ENCODE results near the gene EIF4G2.
"Not testable (repeated sequence)": the region's sequence is repeated elsewhere in the genome, so short reads cannot be mapped to it uniquely, and the experiment has no call there.

Gene EIF4G2

DNA sequence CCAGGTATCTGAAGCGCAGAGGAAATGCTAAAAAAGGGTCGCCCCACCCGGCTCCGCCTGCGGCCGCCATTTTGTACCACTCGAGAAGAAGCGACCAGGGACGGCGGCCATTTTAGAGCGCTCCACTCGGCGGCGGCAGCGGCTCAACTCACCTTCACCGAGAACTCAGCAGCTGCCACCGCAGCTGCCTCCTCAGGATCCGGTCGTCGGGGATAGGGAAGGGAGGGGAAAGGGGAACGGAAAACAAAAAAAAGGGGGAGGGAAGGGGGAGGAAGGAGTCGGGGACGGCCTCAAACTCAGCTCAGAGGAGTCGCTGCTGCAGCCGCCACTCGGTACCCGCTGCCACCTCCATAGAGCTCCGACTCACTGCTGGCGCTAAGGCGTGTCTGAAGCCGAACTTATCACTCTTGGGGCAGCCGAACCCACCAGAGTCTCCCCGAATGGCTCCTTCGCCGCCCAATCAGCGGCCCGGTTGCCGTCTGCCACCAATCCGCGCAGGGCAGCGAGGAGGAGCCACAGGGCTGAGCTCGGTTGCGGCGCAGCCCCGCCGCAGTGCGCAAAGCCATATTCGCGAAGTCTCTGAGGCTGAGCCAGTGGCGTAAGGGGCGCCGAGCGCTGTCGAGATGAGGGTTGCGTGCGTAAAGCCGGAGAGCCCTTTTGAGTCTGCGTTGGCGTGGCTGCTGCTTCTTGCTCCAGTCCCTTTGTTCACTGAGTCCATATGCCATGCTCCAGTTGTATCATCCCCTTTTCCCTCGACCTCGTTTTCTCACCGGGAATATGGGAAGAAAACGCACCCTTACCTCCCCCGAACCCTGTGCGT lies at the start of gene EIF4G2:
EIF4G2 (minus strand) TSS at position 374 of the 820 bp plus-strand sequence.
- peak; percentile 98 for DNase-seq (ENCODE audit: low read depth)

DNA sequence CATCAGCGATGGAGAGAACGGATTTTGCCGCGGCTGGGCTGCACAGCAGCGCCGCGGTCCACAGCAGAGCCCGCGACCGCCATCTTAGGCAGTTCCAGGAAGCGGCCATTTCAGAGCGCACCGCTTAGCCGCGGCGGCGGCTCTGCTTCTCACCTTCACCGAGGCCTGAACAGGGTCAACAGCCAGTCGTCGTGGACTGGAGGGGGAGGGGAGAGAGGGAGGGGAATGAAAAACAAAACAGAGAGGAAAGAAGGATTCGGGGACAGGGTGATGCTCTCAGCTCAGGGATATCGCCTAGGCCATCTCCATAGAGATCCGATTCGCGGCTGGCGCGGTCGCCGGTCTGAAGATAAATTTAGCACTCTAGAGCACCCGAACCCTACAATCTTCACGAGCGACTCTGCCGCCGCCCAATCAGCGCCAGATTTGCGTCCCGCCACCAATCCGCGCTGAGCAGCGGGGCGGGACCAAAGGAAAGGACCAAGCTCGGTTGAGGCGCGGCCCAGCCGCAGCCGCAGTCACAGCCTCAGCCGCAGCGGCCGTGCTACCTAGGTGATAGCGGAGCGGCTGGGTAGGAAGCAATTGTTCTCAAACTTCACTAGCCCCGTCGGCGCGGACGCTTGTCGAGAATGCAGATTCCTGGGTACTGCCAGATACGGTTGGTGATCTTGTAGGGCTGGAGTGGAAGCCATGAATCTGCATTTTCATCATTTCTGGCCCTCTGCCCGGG lies 49.1 kb upstream of the EIF4G2 start, which contains the start of gene ZBED5:
ZBED5 (minus strand) TSS at position 345 of the 730 bp plus-strand sequence. CDS start 3,108 bp downstream, outside the sequence.
- peak; percentile 96 for DNase-seq (ENCODE audit: low read depth)

DNA sequence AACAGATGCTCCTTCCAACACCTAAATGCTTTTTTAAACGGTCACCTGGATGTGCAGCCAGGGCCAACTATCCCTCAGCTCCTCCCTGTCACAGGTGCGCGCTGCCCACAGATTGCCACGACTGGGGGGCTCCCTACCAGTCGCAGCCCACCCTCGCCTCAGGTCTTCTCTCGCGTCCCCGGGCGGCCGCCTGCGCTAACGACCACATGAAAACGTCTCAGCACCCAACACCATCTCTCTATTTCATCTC lies 48.7 kb upstream of the EIF4G2 start:
- DNase-seq (ENCODE audit: low read depth) = no peak

DNA sequence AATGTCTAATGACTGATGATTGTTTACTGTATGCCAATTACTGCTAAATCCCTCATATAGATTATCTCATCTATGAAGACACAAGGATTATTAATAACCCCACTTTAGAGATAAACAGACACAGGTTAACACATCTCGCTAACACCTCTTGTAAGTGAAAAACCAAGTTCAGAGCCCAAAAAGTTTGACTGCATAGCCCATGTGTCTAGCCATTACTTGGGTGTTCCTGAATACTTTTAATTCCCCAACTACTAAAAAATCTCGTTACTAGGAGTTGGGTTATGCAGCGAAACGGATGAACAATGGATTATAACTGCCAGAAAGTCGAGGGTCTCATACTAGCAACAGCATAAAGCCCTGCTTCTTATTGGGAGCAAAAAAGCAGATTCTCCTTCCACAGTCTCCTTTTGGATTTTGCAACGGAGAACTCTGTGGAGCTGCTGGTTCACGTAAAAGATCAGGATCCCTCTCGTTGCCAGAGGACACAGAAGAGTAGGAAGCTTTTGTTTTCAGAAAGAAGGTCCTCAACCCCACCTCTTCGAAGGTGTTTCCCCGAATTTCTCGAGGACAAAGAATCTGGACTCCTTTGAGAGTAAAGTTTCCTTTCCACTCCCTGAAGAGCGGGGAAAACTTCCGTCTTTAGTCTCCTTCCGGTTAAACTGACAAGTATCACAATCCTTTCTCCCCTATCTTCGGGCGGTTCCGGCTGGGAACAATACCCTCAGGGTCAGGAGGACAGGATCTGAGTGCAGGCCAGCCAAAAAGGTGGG lies 48.1 kb upstream of the EIF4G2 start:
- DNase-seq (ENCODE audit: low read depth) = no peak

DNA sequence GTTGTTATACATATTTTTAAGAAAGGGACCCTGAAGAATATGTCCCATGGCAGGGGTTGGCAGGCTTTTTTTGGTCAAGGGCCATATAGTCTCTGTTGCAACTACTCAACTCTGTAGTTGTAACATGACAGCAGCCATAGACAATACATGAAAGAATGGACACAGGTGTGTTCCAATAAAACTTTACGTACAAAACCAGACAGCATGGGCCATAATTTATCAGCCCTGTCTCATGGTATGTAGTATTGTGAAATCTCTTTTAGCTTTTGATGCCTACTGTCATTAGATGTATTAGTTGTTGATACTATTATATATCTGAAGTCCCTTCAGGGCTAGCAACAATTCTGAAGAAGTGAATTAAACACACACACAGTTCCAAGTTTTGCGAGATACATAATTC lies 46.6 kb upstream of the EIF4G2 start:
- DNase-seq (ENCODE audit: low read depth) = no peak

DNA sequence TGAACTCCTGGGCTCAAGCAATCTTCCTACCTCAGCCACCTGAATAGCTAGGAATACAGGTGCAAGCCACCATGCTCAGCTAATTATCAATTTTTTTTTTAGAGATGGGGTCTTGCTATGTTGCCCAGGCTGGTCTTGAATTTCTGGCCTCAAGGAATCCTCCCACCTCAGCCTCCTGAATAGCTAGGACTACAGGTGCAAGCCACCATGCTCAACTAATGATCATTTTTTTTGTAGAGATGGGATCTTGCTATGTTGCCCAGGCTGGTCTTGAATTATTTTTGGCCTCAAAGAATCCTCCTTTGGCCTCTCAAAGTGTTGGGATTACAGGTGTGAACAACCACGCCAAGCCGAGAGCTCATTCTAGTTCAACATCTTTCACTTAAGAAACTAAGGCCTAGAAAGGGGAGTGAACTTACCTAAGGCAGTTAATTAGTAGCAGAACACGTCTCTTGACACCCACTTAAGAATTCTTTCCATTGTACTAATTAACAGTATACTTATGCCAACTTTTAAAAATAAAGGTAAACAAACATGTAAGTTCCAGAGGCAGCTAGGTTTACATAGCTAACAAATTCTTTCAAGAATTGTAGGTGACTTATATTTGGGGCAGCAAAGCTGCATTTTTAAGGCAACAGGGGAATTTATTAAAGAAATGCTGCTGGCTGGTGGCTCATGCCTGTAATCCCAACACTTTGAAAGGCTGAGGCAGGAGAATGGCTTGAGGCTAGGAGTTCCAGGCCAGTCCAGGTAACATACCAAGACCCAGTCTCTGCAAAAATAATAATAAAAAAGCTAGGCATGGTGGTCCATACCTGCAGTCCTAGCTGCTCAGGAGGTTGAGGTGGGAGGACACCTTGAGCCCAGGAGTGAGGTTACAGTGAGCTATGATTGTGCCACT lies 39.5 kb upstream of the EIF4G2 start:
- DNase-seq (ENCODE audit: low read depth) = no peak

DNA sequence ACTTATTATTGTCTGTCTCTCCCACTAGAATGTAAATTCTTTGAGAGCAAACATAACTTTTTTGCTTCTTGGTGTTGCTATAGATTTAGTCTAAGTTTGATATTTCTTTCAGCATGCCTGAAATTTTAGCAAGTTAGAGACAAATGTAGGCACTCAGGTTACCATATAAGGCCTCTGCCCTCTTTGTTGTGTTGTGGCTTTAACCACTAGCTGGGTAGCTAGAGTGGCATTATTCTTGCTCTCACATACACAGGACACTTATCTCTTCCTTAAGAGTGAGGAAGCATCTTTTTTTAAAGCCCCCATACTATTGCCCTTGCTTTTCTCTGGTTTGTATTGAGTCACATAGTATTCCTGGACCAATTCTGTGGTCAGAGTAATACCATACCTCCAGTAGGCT lies 37.9 kb upstream of the EIF4G2 start:
- DNase-seq (ENCODE audit: low read depth) = no peak

DNA sequence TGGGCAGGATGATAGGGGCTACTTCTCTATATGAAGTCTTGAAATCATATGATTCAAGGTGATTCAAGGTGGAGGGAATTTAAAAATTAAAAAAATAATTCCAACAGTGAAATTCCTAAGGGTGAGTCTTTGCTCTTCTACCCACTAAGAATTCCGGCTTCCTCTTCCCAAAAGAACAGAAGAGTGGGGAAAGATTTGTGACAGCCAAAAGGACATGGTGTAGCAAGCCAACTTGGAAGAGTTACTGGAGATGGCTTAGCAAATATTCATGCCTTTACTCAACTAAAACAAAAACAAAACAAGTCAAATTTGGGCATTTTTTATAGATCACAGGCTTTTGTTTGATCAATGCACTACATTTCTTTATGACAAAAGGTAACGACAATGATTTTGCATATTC lies 36.9 kb upstream of the EIF4G2 start:
- DNase-seq (ENCODE audit: low read depth) = no peak

DNA sequence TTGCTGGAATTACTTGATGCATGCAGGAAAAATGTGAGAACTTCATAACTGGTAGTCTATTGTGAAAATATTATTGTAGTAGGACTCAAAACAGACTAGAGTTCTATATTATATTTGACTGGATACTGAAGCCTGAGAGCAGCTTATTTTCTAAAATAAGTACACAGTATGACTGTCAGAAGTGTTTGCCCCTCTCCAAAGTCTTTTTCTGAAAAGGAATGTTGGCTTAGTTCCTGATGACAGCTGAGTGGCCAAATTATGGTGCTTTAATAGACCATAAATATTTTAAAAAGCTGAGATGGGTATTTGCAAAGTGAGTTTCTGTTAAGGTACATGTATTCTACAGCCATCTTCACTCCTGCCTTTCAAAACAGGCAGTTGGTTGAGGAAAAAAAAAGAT lies 36.1 kb upstream of the EIF4G2 start:
- DNase-seq (ENCODE audit: low read depth) = no peak

DNA sequence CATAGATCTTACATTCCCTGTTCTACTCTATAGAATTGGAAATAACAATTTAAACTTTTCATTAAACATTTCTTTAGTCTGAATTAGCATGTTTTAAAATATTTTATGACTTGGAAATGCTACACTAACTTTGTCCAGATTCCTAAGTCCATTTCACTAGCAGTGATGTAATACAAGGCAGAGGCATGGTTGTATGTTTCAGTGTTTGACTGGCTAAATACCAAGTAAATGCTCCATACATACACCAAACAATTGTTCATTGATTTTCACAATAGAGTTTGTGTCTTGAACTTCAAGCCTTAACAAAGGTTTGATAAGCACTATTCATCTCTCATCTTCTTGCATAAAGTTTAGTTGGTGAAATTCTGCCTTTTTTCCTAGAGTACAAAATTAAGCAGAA lies 35.6 kb upstream of the EIF4G2 start:
- DNase-seq (ENCODE audit: low read depth) = no peak

DNA sequence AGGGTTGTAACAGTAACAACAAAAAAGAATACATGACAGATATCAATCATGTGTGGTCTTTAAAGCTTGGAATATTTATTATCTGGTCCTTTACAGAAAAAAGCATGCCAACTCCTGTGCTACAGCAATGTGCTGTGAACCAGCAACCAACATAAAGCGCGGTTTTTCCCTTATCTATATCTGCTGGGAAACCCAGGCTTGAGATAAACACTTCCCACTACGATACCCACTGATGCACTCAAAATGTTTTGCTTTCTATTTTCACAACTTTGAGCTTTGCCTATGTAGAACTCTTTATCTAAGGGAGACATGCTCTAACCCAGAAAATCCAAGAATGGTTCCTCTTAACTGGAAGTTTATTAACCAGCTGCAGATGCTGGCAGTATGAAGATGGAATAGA lies 30.2 kb upstream of the EIF4G2 start:
- DNase-seq (ENCODE audit: low read depth) = no peak

DNA sequence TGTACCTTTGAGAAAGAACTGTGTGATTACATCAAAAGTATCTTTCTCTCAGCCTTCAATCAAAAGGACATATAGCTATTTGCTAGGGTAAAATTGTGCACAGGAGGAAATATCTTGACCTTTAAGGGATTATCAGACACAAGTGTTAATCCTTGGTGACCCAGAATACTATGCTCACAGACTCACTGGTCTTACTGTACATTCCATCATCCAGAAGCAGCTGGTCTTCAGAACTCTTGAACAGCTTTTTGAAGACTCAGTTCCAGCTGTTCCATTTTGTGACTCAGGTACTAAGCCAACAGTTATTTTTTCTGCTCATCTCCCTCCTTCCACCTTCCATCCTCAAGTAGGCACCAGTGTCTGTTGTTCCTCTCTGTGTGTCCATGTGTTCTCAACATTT lies 29.4 kb upstream of the EIF4G2 start:
- no peak for DNase-seq (ENCODE audit: low read depth)

DNA sequence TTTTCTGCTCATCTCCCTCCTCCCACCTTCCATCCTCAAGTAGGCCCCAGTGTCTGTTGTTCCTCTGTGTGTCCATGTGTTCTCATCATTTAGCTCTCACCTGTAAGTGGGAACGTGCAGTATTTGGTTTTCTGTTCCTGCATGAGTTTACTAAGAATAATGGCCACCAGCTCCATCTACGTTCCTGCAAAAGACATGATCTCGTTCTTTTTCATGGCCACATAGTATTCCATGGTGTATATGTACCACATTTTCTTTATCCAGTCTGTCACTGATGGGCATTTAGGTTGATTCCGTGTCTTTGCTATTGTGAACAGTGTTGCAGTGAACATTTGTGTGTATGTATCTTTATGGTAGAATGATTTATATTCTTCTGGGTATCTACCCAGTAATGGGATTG lies 28.2 kb upstream of the EIF4G2 start:
- not testable (repeated sequence) for DNase-seq (ENCODE audit: low read depth)

DNA sequence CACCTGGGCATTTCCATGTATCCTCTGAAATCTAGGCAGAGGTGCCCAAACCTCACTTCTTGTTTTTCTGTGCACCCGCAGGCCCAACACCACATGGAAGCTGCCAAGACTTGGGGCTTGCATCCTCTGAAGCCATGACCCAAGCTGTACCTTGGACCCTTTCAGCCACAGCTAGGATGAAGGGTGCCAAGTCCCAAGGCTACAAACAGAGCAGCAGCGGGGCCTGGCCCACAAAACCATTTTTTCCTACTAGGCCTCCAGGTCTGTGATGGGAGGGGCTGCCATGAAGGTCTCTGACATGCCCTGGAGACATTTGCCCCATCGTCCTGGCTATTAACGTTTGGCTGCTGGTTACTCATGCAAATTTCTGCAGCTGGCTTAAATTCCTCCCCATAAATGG lies 20.4 kb upstream of the EIF4G2 start:
- no peak for DNase-seq (ENCODE audit: low read depth)

DNA sequence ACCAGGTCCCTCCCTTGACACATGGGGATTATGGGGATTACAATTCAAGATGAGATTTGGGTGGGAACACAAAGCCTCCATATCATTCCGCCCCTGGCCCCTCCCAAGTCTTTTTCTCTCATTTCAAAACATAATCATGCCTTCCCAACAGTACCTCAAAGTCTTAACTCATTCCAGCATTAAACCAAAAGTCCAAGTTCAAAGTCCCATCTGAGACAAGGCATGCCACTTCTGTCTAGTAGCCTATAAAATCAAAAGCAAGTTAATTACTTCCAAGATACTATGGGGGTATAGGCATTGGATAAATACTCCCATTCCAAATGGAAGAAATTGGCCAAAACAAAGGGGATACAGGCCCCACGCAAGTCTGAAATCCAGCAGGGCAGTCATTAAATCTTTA lies 19.7 kb upstream of the EIF4G2 start:
- no peak for DNase-seq (ENCODE audit: low read depth)

DNA sequence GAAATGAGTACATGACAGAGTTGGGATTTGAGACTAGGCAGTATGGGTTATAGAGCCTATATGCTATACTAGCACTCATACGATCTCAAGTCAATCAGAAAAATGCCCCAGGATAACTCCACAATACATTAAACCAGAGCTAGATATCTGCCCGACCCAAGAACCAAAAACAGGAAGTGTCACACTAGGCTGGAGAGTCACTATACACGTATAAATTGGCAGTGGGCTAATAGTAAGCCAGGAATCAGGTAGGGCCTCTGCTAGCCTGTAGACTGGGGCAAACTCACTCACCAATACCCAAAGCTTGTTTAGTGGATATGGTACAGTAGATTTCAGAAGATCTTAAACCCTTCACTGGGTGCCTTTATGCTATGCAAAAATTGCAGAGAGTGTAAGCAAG lies 16.2 kb upstream of the EIF4G2 start:
- no peak for DNase-seq (ENCODE audit: low read depth)

DNA sequence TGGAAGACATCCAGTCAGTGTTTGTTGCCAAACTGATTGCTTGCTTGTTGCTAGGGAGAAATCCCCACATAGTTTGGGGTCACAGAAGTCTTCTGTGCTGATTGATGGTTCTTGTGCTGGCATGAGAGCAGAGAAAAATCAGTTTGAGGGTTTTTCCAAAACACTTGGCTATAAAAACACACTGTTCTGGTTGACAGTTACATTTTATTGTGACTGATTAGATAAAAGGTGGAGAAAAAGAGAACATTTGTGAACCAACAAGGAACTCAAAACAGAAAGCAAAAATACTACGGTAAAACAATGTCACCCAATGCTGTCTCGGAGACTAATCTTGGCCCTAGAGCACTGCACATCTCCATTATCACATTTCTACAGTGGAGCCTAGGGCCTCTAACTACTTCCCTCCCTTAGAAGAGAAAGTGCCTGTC lies 14.4 kb upstream of the EIF4G2 start:
- no peak for DNase-seq (ENCODE audit: low read depth)

DNA sequence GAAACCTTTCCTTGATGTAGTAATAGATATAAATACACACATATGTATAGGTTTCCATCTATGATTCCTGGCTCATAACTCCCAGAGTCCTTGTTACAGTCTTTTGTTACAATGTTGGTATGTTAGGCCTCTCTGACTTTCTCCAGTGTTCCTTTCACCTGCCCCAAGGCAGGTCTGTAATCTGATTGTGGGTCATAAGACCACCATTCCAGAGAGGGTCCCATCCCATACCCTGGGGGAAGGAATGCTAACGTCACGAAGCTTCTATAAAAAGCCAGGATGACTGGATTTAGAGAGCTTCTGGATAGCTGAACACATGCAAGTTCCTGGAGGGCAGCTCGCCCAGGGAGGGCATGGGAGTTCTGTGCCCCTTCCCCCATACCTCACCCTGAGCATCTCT lies 13.8 kb upstream of the EIF4G2 start:
- not testable (repeated sequence) for DNase-seq (ENCODE audit: low read depth)

DNA sequence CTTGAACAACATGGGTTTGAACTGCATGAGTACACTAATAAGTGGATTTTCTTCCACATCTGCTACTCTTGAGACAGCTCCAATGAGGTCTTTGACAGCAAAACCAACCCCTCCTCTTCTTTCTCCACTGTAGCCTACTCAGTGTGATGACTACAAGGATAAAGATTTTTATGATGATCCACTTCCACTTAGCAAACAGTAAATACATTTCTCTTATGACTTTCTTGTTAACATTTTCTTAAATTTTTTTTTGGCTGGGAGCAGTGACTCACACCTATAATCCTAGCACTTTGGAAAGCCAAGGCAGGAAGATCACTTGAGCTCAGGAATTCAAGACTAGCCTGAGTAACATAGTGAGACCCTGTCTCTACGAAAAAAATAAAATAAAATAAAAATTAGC lies 9.9 kb upstream of the EIF4G2 start:
- DNase-seq (ENCODE audit: low read depth) = no peak

DNA sequence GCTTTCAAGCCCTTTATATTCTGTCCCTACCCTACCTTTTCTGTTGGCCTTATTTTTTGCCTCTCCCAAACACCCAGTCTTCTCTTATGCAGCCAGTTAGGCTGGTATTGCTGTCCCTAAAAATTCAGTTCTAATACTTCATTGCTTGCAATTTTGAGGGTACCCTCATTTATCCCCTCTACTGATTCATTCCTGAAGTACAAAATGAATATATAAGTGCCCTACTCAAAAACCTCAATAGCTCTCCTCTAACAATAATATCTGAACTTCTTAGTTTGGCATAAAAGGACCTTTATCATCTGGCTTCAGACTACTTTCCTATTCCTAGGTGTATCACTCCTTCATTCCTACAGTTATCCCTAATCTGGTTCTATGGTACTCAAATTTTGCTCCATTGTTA lies 5.2 kb upstream of the EIF4G2 start:
- no peak for DNase-seq (ENCODE audit: low read depth)

DNA sequence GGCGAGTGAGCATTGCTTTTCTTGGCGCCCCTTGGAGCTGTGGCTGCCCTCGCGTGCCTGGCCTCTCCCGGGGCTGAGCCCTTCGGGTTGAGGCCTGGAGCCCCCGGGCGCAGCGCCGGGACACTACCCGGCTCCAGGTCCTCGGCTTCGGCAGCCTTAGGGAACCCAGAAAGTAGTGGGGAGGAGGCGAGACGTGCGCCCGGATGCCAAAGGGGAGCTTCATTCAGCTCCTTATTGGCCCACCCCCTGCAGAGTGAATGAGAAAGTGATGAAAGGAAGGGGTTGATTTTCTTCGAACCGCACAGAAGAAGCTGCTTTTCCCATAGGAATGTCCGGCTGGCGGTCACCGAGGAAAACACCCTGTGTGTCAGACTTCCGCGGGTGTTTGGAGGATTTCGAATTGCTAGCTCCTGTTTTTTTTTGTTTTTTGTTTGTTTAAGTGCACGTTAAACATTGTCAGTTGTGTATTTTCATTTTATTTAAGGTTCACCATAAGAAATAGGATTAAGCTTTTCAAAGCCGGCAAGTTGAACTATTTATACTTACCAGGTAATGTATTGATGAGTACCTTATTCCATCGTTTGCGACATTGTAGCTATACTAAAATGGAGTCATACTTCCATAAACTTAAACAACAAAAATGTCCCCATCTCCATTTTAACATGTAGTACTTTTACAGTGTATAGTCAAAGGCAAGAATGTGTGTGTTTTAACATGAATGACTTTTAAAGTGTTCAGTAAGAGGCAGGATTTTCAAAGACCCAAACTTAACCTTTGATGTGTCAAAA lies 841 bp upstream of the EIF4G2 start:
- no peak for DNase-seq (ENCODE audit: low read depth)
